Neutrophil (primary cell): ENCODE measurements around the gene WDFY4.
"Not testable (repeated sequence)": the region's sequence is repeated elsewhere in the genome, so short reads cannot be mapped to it uniquely, and the experiment has no call there.

ENCODE experiments used
- H3K27ac ChIP-seq: fragments of 200-600 bp; sonication (generic); 2 replicates; pipeline ENCODE4 v1.5.1; 2016; ENCODE audit warnings: mild to moderate bottlenecking, moderate library complexity
- H3K27me3 ChIP-seq: fragments of 200-600 bp; sonication (generic); 2 replicates; pipeline ENCODE4 v1.6.0; 2016; ENCODE audit warnings: mild to moderate bottlenecking
- H3K36me3 ChIP-seq: fragments of 200-600 bp; sonication (generic); 2 replicates; pipeline ENCODE4 v1.5.1; 2017
- H3K4me1 ChIP-seq, 2 experiments: fragments of 200-600 bp in 1 of 2; sonication (generic) in 1 of 2; 1 replicate in 1 of 2; 2 replicates in 1 of 2; pipeline versions ENCODE4 v1.5.1 to v1.6.1; 2013 to 2016; ENCODE audit warnings: low read depth in 1 of 2, low read length in 1 of 2, mild to moderate bottlenecking in 1 of 2, moderate library complexity in 1 of 2; ENCODE audit not compliant: control insufficient read depth in 1 of 2, insufficient read depth in 1 of 2
- H3K4me3 ChIP-seq, 2 experiments: fragments of 200-600 bp in 1 of 2; sonication (generic) in 1 of 2; 1 replicate in 1 of 2; 2 replicates in 1 of 2; pipeline ENCODE4 v1.5.1; 2013 to 2016; ENCODE audit warnings: low read depth in 1 of 2, low read length in 1 of 2, mild to moderate bottlenecking in 1 of 2, moderate library complexity in 1 of 2
- H3K9me3 ChIP-seq: fragments of 200-600 bp; sonication (generic); 2 replicates; pipeline ENCODE4 v1.5.1; 2016
- TF ChIP-seq, protein P1 (sequence below): fragments of 200-600 bp; sonication (generic); IDR thresholded peaks from 2 replicates; pipeline ENCODE4 v1.5.1; 2016; ENCODE audit warnings: antibody characterized with exemption

Gene WDFY4

DNA sequence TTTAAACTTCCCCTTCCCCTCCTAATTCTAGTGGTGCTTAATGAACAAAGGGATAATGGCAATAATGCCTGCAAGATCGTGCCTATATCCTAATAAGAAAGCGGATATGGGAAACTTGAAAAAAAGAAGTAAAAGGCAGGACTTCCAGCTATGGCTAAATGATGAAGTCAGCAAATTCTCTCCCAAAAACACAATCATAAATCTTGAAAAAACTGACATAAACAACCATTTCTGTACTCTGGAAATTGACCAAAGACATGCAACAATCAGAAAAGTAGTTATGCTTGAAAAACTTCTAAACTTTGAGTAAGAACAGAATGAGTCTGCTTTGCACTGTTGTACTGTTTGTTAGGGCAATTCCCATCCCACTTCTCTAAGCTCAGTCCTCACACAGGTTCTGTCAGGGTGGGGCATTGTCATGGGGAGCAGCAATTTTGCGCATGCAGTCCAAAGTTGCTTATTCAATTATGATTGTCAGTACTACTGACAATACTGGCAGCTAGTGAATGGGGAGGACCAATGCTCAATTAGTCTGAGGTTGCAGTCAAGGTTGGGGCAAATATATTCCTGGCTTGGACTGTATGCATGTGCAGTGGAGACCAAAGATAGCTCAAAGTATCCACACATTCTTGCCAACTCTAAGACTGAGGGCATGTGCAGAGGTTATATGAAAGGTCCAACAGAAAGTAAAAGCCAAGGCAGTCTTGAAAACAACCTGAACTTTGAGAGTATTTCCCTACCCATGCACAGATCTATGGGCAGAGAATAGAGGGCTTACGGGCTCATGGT is 45.7 kb upstream of the WDFY4 start:
- peaks cover 35% of the 10 kb centered on the region for H3K27me3 ChIP-seq
- no peaks in the 10 kb centered on the region for H3K36me3 ChIP-seq
- H3K4me1 ChIP-seq = no peaks in the 10 kb centered on the region
- no peaks in the 10 kb centered on the region for H3K9me3 ChIP-seq
- TF ChIP-seq, protein P1, sequence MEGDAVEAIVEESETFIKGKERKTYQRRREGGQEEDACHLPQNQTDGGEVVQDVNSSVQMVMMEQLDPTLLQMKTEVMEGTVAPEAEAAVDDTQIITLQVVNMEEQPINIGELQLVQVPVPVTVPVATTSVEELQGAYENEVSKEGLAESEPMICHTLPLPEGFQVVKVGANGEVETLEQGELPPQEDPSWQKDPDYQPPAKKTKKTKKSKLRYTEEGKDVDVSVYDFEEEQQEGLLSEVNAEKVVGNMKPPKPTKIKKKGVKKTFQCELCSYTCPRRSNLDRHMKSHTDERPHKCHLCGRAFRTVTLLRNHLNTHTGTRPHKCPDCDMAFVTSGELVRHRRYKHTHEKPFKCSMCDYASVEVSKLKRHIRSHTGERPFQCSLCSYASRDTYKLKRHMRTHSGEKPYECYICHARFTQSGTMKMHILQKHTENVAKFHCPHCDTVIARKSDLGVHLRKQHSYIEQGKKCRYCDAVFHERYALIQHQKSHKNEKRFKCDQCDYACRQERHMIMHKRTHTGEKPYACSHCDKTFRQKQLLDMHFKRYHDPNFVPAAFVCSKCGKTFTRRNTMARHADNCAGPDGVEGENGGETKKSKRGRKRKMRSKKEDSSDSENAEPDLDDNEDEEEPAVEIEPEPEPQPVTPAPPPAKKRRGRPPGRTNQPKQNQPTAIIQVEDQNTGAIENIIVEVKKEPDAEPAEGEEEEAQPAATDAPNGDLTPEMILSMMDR = no peak
- H3K4me3 ChIP-seq = no peak overlapping the region
- H3K27ac ChIP-seq = no peak overlapping the region

DNA sequence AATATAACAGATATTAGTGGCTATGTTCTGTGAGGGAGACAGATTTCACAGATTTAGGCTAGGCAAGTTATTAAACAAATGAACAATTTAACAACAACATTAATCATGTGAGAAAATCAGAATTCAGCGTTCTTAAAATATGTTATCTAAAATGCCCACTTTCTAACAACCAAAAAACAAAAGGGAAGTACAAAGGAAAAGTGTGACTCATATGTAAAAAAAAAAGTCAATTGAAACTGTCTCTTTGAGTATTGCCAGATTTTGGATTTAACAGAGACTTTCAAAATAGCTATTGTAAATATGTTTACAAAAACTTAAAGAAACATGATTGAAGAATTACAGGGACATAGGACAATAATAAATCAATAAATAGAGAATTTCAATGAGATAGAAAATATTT is 45.0 kb upstream of the WDFY4 start:
- H3K4me3 ChIP-seq = no peak overlapping the region
- H3K27me3 ChIP-seq = peaks cover 28% of the 10 kb centered on the region
- H3K27ac ChIP-seq = no peak overlapping the region
- H3K9me3 ChIP-seq = no peaks in the 10 kb centered on the region
- H3K36me3 ChIP-seq = no peaks in the 10 kb centered on the region
- TF ChIP-seq, protein P1 = no peak
- H3K4me1 ChIP-seq = no peaks in the 10 kb centered on the region

DNA sequence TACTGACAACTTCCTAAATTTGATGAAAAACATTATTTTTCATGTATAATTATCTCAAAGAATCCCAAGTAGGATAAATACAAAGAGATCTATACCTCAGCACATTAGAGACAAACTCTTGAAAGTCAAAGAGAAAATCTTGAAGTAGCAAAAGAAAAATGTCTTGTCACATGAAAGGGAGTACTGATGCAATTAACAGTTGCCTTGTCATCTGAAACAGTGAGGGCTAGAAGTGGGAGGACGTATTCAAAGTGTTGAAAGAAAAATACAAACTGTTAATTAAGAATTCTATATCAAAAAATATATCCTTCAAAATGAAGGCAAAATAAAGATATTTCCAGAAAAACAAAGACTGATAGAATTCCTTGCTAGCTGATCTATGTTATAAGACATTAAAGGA is 44.3 kb upstream of the WDFY4 start:
- no peaks in the 10 kb centered on the region for H3K4me1 ChIP-seq
- no peaks in the 10 kb centered on the region for H3K36me3 ChIP-seq
- H3K4me3 ChIP-seq = no peak overlapping the region
- no peak overlapping the region for H3K27ac ChIP-seq
- H3K27me3 ChIP-seq = peaks cover 21% of the 10 kb centered on the region
- TF ChIP-seq, protein P1 = no peak
- H3K9me3 ChIP-seq = no peaks in the 10 kb centered on the region

DNA sequence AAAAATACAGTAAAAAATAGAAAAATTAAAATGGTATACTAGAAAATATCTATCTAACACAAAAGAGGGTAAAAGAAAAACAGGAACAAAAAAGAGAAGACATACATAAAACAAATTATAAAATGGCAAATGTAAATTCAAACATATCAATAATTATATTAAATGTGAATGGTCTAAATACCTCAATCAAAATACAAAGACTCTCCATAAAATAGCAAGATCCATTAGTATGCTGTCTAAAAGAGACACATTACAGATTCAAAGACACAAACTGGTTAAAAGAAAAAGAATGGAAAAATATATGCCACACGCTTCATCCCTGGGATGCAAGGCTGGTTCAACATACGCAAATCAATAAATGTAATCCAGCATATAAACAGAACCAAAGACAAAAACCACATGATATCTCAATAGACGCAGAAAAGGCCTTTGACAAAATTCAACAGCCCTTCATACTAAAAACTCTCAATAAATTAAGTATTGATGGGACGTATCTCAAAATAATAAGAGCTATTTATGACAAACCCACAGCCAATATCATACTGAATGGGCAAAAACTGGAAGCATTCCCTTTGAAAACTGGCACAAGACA is 43.5 kb upstream of the WDFY4 start:
- H3K27me3 ChIP-seq = peaks cover 18% of the 10 kb centered on the region
- not testable (repeated sequence) for H3K4me3 ChIP-seq, H3K4me1 ChIP-seq, H3K27ac ChIP-seq, H3K36me3 ChIP-seq, H3K9me3 ChIP-seq

DNA sequence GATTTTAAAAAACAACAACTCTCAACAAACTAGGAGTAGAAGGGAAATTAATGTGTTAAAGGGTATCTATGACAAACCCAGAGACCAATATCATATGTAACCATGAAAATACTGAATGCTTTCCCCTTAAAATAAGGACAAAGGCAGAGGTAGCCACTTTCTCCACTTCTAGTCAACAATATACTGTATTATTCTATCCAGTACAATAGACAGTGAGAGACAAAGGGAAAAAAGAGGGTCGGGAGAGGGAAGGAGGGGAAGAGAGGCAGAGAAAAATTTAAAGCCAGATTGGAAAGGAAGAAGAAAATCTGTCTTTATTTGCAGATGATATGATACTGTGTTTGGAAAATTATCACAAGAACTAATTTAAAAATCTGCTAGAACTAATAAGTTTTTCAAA is 39.1 kb upstream of the WDFY4 start:
- no peaks in the 10 kb centered on the region for H3K4me1 ChIP-seq
- H3K36me3 ChIP-seq = no peaks in the 10 kb centered on the region
- no peak overlapping the region for H3K4me3 ChIP-seq
- H3K27ac ChIP-seq = no peak overlapping the region
- TF ChIP-seq, protein P1 = no peak
- H3K27me3 ChIP-seq = peaks cover 25% of the 10 kb centered on the region
- no peaks in the 10 kb centered on the region for H3K9me3 ChIP-seq

DNA sequence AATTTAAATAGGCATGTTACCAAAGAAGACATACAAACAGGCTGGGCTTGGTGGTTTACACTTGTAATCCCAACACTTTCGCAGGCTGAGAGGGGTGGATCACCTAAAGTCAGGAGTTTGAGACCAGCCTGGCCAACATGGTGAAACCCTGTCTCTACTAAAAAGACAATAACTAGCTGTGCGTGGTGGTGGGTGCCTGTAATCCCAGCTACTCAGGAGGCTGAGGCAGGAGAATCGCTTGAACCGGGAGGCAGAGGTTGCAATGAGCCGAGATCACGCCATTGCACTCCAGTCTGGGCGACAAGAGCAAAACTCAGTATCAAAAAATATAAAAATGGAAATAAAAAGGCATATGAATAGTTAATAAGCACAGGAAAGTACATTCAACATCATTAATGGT is 37.6 kb upstream of the WDFY4 start:
- H3K36me3 ChIP-seq, H3K4me3 ChIP-seq, H3K9me3 ChIP-seq, H3K27ac ChIP-seq, H3K4me1 ChIP-seq: not testable (repeated sequence)
- peaks cover 40% of the 10 kb centered on the region for H3K27me3 ChIP-seq
